HG03095 (cell line): Measurements from ENCODE around the gene UBE2I.

Experiments
- ATAC-seq: cut with Tn5 transposase; IDR thresholded peaks from one replicate; pipeline ENCODE4 v1.9.1; 2021; ENCODE audit warnings: moderate library complexity; ENCODE audit not compliant: unreplicated experiment

UBE2I gene

GRCh38 chr16:1312467-1312816 lies 3.0 kb downstream of the UBE2I start:
- ATAC-seq: no peak

- no peak for ATAC-seq
Measured at GRCh38 chr16:1312903-1313302, 3.5 kb downstream of the UBE2I start.

DNA sequence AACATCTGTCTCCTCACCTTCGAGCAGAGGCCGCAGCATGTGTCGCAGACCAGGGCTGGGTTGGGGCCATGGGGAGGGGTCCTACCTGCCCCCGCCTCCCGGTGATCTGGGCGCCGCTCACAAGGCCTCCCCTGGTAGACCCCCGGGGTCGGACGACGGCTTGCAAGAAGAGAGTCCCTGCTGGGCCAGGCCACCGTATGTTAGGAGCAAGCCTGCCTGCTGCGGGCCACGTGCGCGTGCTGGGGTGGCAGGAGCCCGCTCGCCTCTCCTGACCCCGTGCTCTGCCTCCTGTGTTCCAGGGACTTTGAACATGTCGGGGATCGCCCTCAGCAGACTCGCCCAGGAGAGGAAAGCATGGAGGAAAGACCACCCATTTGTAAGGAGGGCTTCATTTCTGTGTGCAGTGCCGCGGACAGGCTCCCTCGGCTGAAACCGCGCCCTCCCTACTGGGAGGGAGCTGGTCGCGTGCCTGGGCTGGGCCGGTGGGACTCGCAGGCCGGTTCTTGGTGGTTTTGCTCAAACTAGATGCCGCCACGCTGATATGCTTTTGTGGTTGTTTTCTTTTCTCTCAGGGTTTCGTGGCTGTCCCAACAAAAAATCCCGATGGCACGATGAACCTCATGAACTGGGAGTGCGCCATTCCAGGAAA lies 4.4 kb downstream of the UBE2I start:
- ATAC-seq: no peak

DNA sequence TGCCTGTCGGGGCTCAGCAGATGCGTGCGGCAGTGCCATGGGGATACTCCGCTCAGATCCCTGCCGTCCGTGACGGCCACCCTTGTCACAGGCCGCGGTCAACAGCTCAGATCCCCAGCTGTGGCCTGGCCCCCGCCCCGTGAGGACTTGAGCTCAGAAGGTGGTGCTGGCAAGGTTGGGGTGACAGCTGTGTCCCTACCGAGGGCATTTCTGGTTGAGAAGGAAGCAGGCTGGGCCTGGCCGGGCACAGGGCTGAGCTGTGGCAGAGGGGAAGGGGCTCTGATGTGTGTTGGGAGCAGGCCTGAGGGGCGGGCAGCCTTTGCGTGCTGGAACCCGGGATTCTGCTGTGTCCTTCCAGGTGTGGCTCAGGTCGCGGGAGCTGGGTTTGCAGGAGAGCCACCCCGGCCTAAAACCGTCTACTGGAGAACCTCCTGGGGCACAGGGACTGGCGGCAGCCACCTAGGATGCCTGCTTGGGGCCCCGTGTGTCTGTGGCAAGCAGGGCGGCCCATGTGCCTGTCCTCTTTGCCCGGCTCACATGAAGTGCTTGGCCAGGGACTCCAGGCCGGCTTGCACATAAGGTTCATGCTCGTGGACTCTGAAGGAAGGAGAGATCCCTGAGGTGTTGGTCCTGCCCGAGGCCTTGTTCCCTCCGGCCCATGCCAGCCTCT lies 5.1 kb downstream of the UBE2I start:
- no peak for ATAC-seq

GRCh38 chr16:1315081-1316032 lies 5.9 kb downstream of the UBE2I start:
- ATAC-seq: no peak

DNA sequence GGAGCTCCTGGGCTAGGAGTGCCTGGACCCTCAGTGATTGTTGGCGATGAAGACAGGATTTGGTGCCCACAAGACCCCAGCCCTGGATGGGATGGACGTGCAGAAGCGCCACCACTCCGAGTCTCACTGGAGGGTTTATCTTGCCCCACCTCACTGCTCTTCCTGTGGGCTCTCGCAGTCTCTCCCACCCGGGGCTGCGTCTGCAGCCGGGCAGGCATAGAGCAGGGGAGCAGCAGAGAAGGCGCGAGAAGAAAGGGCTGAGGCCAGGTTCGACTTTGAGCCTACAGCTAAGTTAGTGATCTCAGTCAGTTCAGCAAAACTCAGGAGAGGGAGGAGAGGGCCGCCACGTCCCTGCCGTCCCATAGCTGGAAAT lies 6.6 kb downstream of the UBE2I start:
- no peak for ATAC-seq

- no peak for ATAC-seq
Measured at GRCh38 chr16:1317479-1318267, 8.2 kb downstream of the UBE2I start.

DNA sequence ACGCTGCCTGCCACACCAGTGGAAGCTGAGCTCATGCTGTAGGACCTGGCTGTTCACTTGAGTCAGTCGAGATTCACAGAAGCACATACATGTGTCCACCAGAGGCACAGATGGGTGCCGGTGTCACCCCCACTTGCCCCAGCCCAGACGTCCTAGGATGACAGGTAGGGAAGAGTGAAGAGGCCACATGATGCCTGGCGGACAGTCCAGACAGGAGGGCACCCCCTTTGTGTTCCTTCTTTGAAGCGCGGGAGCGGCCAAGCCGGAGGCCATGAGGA lies 8.8 kb downstream of the UBE2I start:
- no peak for ATAC-seq

GRCh38 chr16:1319041-1319440 lies 9.6 kb downstream of the UBE2I start:
- no peak for ATAC-seq

- ATAC-seq: no peak
Measured at GRCh38 chr16:1320097-1320496, 10.7 kb downstream of the UBE2I start.

DNA sequence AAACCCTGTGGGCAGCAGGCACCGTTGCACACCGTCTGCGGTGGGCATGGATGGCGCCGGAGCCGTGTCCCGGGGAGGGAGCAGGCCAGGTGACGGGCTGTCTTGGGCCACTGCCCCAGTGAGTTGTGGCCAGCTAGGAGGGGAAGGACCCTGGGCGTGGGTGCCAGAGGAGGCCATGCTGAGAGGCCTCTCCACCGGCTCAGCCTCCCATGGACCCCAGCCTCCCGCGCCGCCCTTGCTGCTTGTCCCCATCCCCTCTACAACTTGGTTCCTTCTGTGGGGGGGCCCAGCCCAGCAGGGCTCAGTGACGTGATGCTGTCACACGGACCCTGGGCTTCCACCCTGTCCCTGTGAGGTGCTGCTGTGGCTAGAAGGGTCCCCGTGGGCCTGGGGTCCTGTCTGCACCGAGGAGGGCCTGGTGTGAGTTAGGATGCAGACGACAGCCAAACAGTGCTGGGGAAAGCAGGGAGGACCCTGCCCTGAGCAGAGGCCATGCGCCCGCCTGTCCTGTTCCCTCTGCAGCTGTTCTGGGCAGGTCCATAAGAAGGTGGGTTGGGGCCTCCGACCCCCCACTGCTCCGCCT lies 11.3 kb downstream of the UBE2I start:
- ATAC-seq: no peak

DNA sequence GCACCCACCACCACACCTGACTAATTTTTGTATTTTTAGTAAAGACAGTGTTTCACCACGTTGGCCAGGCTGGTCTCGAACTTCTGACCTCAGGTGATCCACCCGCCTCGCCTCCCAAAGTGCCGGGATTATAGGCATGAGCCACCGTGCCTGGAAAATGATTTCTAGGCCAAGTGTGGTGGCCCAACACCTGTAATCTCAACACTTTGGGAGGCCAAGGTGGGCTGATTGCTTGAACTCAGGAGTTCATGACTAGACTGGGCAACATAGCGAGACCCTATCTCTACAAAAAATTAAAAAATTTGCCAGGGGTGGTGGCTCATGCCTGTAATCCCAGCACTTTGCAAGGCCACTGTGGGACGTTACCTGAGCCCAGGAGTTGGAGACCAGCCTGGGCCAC lies 13.0 kb downstream of the UBE2I start:
- no peak for ATAC-seq

DNA sequence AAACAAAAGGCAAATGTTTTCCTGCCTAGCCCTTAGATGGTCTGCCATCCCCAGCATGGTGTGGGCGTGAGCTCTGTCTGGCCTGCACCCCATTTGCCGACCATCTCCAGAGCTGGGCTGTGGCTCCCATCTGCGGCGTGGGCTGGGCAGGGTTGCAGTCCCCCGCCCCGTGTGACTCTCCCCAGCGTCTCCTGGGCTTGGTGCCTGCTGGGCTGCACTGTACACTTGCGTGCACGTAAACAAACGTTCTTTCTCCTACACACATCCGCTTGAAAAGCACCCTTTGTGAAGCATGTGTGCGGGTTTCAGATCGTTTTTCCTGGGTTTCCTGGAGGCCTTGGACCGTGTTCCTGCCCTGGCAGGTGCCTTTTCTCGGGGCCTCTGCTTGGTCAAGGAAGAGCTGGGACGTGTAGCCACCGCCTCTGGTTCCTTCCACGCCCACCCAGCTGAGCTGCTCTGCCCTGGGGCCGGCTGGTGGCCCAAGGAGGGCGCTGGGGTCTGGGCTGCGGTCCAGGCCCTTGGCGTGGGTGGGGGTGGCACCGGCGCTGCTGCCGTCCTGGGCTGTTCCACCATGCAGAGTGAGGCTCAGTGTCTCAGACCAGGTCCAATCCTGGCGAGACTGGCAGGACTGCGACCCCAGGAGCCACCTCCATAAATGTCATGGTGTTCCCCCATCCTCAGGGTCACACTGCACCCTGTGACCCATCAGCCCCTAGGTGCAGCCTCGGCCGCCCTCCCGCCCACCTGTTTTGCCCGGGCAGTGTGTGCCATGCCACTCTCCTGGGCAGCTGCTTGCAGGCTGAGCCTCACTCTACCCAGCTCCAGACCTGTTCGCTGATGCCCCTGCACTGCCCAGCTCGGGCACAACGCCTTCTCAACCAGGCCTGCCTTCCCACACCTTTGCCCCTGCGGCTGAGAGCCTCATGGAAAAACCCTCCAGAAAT lies 14.1 kb downstream of the UBE2I start:
- no peak for ATAC-seq

- ATAC-seq: no peak
Measured at GRCh38 chr16:1324286-1324826, 14.9 kb downstream of the UBE2I start.

GRCh38 chr16:1325261-1325660 lies 15.8 kb downstream of the UBE2I start:
- no peak for ATAC-seq

DNA sequence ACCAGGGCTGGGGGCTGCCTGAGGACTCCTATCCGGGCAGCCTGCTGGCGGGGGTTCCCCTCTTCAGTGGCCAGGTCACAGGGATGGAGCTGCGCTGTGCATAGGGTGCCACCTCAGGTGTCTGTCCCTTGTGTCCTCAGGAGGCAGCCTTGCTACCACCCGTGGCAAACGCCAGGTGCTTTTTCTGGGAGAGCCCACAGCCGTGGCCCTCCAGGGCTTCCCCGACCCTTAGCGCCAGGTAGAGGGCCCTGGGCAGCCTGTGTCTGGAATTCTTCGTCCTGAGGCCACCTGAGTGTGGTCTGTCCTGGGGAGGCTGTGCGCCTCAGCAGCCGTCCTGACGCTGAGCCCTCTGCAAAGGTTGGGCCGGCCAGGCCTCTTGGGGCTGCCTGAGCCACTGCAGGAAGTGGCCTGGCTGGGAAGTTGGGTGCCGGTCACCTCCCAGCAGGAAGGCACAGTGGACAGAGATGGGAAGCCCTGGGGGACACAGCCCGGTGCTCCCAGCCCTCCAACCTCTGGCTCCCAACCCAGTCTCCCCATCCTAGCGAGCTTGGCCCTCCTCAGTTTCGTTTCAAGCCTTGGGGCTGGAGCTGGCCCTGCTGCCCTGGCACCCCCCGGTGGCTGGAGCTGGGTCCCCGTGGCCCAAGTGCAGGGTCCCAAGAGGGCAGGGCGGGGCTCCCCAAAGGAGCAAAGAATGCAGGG lies 16.4 kb downstream of the UBE2I start:
- ATAC-seq: no peak

DNA sequence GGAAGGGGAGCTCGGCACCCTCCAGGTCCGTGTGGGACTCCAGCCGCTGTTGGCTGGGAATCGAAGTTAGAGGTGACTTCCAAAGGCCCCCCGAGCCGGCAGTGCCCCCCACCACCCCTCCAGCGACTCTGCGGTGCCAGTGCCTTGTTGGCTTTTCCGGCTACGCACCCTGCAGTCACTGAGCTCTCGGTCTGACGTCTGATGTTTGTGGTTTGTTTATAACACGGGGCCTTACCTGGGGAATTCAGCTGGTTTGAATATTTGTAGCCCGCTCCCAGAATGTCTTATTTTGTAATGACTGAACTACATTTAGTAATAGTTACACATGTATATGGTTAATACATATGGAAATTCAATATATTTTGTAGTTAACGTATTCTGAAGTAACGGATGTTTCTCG lies 17.0 kb downstream of the UBE2I start:
- ATAC-seq: no peak

- no peak for ATAC-seq
Measured at GRCh38 chr16:1326946-1327618, 17.6 kb downstream of the UBE2I start.

DNA sequence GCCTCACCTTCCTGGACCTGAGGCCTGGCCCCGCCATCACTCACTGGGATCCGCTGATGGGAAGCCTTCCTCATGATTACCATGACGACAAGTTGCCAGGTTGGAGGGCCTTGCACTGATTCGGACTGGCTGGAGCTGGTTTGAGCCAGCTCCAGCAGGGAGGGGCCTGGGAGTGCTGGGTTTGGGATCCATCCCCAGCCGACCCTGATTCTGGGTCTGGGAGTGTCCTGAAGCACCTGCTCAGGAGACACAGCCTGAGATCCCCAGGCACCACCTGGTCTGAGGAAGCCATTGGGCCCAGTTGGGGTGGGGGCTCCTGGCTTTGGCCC lies 18.1 kb downstream of the UBE2I start:
- ATAC-seq: no peak
